MG63 (cell line): Measurements from ENCODE around the gene ST13. TPM values are rescaled to one million over a fixed set of nuclear protein-coding genes. Genes with fewer than 3 reads are reported as not detected.
"Not testable (repeated sequence)": the region's sequence is repeated elsewhere in the genome, so short reads cannot be mapped to it uniquely, and the experiment has no call there.

Experiments used
- DNase-seq: peaks from one replicate; pipeline ENCODE4 v3.0.0-alpha.2; 2020
- H3K27me3 ChIP-seq: fragments of 250-450 bp; sonication (Bioruptor Pico); 2 replicates; pipeline ENCODE4 v1.5.1; 2020; ENCODE audit warnings: mild to moderate bottlenecking, moderate library complexity
- H3K36me3 ChIP-seq: fragments of 250-450 bp; sonication (Bioruptor Pico); 2 replicates; pipeline ENCODE4 v1.5.1; 2020; ENCODE audit warnings: mild to moderate bottlenecking, moderate library complexity
- H3K4me3 ChIP-seq: fragments of 250-450 bp; sonication (Bioruptor Pico); 2 replicates; pipeline ENCODE4 v1.5.1; 2020; ENCODE audit warnings: mild to moderate bottlenecking, moderate library complexity
- H3K9me3 ChIP-seq: fragments of 250-450 bp; sonication (Bioruptor Pico); 2 replicates; pipeline ENCODE4 v1.5.1; 2020; ENCODE audit warnings: mild to moderate bottlenecking, moderate library complexity
- total RNA-seq: library from RNA; depleted of rRNA; stranded (reverse); fragments of >200 nt; shearing (Covaris generic); gene quantifications from 2 replicates; pipeline ENCODE4 v1.2.3, GENCODE V29; 2014; ENCODE audit warnings: low replicate concordance; rRNA removed

The ST13 gene
- total RNA-seq: 314 and 355 TPM in 2 replicates

DNA sequence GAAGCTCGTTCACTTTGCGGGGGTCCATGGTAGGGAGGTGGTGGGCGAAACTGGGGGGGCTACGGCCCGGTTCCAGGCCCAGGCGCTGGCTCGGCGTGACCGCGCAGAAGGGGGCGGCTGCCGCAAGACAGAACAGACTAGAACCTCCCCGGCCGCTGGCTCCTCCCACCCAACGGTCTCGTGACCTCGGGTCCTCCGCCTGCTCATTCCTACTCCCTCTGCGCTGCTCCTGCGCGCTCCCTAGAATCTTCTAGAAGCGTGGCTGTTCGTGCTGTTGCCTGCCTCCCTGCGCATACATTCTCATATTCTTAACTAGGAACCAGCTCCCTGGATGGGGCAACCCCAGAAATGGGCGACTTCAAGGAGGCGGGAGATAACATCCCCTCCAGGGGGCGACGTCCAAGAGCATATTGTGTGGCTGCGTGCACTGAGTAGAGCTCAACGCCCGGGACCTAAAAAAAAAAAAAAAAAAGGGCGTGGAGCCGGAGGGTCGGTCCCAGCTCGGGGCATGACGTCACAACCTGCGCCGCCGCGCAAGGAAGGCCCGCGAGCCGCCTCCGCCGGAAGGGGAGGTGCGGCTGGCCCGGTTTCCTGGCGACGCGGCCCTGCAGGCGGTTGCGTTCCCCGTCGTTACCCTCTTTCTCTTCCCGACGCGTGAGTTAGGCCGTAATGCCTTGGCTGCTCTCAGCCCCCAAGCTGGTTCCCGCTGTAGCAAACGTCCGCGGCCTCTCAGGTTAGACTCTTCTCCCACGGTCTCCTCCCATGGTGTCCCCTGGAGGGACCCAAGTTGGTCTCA, at the start of gene ST13, which contains the start of gene XPNPEP3:
ST13 (minus strand) TSS at position 127 of the 796 bp plus-strand sequence; CDS start at position 28, 99 bp downstream.
XPNPEP3 (plus strand) TSS at position 636 of the 796 bp plus-strand sequence; CDS start at position 670, 34 bp downstream.
- Histone ChIP-seq H3K36me3 (peaks cover 75% of the 10 kb centered on the region), H3K27me3 (no peaks in the 10 kb centered on the region), H3K4me3 (peak within 1 kb of the TSS; percentile 99), H3K9me3 (no peaks in the 10 kb centered on the region)
- DNase-seq: peak; percentile 98

DNA sequence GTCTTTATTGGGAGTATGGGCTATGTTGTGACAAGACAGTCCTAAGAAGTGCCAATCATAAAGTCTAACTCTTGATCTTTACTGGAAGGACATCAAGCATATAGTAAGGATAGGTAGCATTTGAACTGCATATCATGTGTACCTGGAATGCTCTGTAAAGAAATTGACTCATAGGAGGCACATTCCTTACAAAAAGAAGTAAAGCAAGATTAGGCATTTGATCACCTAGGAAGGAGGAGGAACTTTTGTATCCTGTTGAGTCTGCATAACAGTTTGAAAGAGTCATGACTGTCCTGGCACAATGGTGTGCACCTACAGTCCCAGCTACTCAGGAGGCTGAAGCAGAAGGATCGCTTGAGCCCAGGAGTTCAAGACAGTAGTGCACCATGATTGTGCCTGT, 47.7 kb upstream of the ST13 start:
- Histone ChIP-seq H3K27me3 (no peaks in the 10 kb centered on the region), H3K4me3 (no peak overlapping the region), H3K9me3 (no peaks in the 10 kb centered on the region), H3K36me3 (peaks cover 36% of the 10 kb centered on the region)
- no peak for DNase-seq

DNA sequence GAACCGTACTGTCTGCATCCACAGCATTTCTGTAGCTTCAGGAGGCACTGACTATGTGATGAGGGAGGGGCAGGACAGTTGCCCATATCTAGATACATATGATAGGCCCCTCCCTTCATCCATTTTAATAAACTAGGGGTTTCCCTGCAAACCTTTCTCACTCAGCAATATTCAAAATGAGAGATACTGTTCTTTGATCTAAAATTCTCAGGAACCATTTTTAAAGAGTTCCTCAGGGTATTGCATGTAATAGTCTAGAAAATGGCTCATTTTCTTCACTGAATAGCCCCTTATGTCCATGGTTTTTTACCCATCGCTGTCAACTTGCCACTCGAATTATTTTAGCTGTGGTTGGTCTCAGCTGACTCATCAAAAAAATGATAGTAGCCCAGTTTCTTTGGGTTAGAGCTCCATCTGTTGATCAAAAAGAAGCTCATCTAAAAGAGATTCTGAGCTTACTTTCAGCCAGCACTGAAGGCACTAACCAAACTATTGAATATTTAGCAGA, 42.5 kb upstream of the ST13 start:
- Histone ChIP-seq H3K9me3 (no peaks in the 10 kb centered on the region), H3K27me3 (no peaks in the 10 kb centered on the region), H3K36me3 (peaks cover 25% of the 10 kb centered on the region), H3K4me3 (no peak overlapping the region)
- DNase-seq: no peak

DNA sequence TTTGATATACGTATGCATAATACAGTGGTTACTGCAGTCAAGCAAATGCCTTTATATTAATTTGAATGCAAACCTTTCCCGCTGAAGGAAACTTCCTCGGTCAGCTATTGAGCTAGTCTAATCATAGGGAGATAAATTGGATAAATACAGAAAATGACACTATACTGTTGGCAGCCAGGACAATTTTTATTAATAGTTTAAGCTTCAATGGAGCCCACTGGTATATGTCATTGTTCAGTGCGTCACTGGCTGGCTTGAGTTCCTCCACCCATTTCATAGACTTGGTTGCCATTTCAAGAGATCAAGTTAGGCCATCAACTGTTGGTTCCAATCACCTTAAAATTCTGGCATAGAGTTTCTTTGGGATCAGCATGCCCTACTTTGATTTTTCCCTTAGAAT, 38.0 kb upstream of the ST13 start:
- no peak for DNase-seq

DNA sequence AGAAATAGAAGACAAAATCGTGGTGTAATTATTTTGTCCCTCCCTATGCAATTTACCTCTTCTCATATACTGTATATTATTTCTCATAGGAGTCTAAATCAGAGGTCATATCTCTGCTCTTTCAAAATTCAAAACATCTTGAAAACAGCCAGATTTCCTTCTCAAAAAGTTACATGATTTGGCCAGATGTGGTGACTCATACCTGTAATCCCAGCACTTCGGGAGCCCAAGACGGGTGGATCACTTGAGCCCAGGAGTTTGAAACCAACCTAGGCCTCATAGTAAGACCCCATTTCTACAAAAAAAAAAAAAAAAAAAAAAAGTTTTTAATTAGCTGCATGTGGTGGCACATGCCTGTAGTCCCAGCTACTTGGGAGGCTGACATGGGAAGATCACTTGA, 34.4 kb upstream of the ST13 start:
- Histone ChIP-seq H3K9me3 (no peaks in the 10 kb centered on the region), H3K4me3 (no peak overlapping the region), H3K27me3 (no peaks in the 10 kb centered on the region), H3K36me3 (peaks cover 58% of the 10 kb centered on the region)
- peak; percentile 2 for DNase-seq

More for the DNA sequence above, 38.0 kb upstream of the ST13 start:
- peaks cover 32% of the 10 kb centered on the region for H3K36me3 ChIP-seq
- H3K27me3 ChIP-seq: no peaks in the 10 kb centered on the region
- H3K9me3 ChIP-seq: no peaks in the 10 kb centered on the region
- no peak overlapping the region for H3K4me3 ChIP-seq

DNA sequence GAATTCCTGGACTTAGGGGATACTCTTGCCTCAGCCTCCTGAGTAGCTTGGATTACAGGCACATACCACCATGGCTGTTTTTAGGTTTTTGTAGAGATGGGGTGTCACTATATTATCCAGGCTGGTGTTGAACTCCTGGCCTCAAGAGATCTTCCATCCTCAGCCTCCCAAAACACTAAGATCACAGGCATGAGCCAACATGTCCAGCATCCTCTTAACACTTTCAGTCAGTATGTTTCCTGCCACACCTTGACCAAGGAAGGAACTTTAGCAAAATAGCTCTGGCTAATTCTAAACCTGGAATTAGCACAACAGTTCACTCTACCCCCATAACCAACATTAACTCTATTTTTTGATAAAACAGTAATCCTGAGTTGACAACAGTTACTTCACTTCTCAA, 32.7 kb upstream of the ST13 start:
- Histone ChIP-seq H3K27me3 (no peaks in the 10 kb centered on the region), H3K9me3 (no peaks in the 10 kb centered on the region), H3K4me3 (no peak overlapping the region), H3K36me3 (peaks cover 55% of the 10 kb centered on the region)
- no peak for DNase-seq

DNA sequence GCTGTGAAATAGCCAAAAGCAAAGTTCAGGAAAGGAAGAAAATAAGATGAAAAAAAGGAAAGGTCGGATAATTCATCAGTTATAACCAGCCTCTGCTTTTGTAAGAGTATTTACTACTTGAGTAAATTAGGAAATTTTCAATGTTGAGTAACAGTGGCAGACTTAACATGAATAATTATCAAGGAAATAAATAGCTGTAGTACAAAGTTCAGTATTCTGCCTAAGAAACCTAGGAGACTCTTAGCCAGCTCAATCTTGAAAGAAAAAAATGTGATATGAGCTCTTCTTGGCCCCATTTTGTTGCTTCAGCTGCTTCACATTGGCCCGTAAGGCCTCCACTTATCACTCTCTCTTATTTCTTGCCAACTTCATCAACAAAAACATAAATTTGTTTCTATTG, 22.5 kb upstream of the ST13 start:
- H3K4me3 ChIP-seq: no peak overlapping the region
- peaks cover 53% of the 10 kb centered on the region for H3K36me3 ChIP-seq
- no peaks in the 10 kb centered on the region for H3K27me3 ChIP-seq
- DNase-seq: no peak
- no peaks in the 10 kb centered on the region for H3K9me3 ChIP-seq

DNA sequence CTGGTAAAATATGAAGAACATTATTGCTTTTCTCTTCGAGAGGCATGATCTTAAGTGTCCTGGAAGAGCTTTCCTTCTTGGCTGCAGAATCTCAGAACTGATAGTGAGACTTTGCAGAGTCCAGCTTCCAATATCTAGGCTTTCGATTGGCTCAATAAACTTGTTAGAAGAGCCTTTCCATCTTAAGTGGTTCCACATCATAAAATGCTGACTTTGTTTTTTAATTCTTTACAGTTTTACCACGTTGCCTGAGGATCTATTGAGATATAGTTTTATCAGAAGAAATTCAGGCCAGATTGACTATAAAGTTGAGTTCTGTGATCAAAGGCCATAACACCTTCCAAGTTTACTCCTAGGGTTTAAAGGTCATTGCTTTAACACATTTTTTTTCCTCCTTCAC, 21.0 kb upstream of the ST13 start:
- no peaks in the 10 kb centered on the region for H3K27me3 ChIP-seq
- DNase-seq: no peak
- no peak overlapping the region for H3K4me3 ChIP-seq
- H3K9me3 ChIP-seq: no peaks in the 10 kb centered on the region
- H3K36me3 ChIP-seq: peaks cover 42% of the 10 kb centered on the region

DNA sequence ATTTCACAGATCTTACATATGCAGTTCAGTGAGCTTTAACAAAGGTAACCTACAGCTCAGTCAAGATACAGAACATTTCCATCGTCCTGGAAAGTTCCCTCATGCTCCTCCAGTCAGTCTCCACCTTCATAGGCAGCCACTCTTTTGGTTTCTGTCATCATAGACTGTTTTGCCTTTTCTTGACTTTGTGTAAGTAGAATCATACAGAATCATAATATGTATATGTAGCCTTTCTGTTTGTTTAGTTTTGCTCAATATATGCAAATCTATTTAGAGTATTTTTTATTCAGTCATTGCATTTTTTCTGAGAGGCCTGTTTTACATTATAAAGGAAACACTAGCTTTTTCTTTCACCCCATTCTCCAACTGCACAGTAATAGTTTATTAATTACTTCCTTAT, 20.5 kb upstream of the ST13 start:
- H3K4me3 ChIP-seq: no peak overlapping the region
- no peaks in the 10 kb centered on the region for H3K9me3 ChIP-seq
- DNase-seq: no peak
- peaks cover 41% of the 10 kb centered on the region for H3K36me3 ChIP-seq
- H3K27me3 ChIP-seq: no peaks in the 10 kb centered on the region

DNA sequence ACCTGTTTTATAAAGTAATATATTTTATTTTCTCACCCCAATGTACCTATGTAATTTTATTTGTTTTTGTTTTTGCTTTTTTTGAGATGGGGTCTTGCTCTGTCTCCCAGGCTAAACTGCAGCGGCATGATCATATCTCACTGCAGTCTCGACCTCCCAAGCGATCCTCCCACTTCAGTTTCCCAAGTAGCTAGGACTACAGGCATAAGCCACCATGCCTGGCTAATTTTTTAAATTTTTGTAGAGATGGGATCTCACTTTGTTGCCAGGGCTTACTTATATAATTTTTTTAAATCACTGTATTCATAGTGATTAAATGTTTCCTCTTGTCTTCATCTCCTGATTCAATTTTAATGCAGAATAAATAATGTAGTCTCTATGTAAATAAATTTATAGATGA, 18.7 kb upstream of the ST13 start:
- DNase-seq: no peak
- H3K27me3 ChIP-seq: no peaks in the 10 kb centered on the region
- H3K4me3 ChIP-seq: no peak overlapping the region
- no peaks in the 10 kb centered on the region for H3K9me3 ChIP-seq
- peaks cover 48% of the 10 kb centered on the region for H3K36me3 ChIP-seq

DNA sequence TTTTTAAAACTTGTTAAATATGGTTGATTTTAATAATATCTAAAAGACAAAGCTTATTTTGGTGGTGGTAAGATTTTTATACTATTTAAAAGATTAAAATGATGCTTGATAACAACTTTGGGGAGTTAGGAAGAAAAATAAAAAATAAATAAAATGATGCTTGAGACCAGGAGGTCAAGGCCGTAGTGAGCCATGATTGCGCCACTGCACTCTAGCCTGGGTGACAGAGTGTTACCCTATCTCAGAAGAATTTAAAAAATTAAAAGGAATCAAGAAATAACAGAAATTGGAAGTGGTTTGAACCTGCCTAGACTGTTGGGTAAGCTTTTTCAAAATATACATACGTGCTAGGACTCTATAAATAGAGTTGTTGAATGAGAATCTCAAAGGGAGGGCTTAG, 17.6 kb upstream of the ST13 start:
- no peak overlapping the region for H3K4me3 ChIP-seq
- peaks cover 52% of the 10 kb centered on the region for H3K36me3 ChIP-seq
- H3K9me3 ChIP-seq: no peaks in the 10 kb centered on the region
- no peak for DNase-seq
- H3K27me3 ChIP-seq: no peaks in the 10 kb centered on the region

DNA sequence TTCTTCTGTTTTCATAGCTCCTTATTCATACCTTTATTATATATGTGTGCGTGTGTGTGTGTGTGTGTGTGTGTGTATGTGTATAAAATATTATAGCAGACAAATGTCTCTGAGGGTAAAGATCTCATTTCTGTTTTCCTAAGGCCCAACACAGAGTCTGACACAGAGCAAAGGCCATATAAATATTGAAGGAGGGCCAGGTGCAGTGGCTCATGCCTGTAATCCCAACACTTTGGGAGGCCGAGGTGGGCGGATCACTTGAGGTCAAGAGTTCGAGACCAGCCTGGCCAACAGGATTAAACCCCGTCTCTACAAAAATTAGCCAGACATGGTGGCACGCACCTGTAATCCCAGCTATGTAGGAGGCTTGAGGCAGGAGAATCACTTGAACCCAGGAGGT, 11.9 kb upstream of the ST13 start:
- not testable (repeated sequence) for DNase-seq, H3K9me3 ChIP-seq, H3K27me3 ChIP-seq, H3K4me3 ChIP-seq
- H3K36me3 ChIP-seq: peaks cover 46% of the 10 kb centered on the region

DNA sequence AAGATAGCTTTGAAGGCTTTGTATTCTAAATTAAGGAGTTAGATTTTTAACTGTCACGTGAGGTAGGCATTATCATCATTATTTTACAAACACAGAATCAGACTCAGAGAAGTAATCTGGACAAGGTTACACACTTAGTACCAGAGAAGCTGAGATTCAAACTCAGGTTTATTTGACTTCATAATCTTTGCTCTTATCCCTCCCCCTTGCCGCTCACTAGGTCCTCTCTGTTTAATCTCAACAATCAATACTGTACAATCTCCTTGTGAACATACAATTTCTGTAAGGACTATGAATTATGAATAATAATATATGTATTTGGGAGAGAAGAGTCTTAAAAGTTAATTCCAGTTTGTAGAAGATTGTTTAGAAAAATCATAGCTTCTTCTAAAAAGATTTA, 10.7 kb upstream of the ST13 start:
- H3K4me3 ChIP-seq: no peak overlapping the region
- H3K27me3 ChIP-seq: no peaks in the 10 kb centered on the region
- no peaks in the 10 kb centered on the region for H3K9me3 ChIP-seq
- no peak for DNase-seq
- peaks cover 53% of the 10 kb centered on the region for H3K36me3 ChIP-seq

DNA sequence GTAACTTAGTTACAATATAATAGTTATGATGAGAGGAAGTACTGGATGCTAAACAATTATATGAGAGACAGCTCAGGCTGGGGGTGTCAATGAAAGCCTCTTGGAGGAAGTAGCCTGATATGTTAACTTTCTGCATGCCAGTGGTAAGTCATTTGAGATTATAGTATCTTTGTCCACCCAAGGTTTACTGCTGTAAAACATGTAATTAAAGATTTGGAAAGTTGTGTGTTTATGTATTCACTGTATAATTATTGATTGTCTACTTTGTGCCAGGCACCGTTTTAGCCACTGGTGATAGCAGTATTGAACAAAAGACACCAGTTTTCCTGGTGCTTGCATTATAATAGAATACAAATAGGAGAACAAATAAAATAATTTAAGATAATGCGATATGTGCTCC, 6.1 kb upstream of the ST13 start:
- no peaks in the 10 kb centered on the region for H3K9me3 ChIP-seq
- no peak for DNase-seq
- H3K4me3 ChIP-seq: no peak overlapping the region
- H3K36me3 ChIP-seq: peaks cover 55% of the 10 kb centered on the region
- H3K27me3 ChIP-seq: no peaks in the 10 kb centered on the region

DNA sequence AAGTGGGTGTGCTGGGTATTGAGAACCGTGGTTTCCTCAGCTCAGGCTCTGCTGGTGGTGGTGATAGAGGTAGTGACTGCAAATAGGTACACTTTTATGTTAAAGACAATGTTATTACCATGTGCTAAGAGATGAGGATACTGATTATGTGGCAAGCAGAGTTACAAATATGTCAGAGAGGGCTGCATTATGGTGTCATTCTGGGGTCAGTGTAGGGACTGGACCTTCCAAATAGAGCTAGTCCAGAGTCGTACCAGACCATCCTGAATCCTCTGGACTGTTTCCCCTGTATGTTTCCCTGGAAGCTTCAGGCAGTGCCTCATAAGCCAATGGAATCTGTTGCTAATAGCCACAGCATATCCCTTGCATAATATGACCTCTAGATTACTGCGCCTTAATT, 5.6 kb upstream of the ST13 start, which contains the start of gene DNAJB7:
DNAJB7 (minus strand) TSS at position 101 of the 400 bp plus-strand sequence. CDS start 119 bp downstream, outside the sequence.
- Histone ChIP-seq H3K9me3 (no peaks in the 10 kb centered on the region), H3K36me3 (peaks cover 60% of the 10 kb centered on the region), H3K27me3 (no peaks in the 10 kb centered on the region), H3K4me3 (no peak within 1 kb of the TSS)
- no peak for DNase-seq

DNA sequence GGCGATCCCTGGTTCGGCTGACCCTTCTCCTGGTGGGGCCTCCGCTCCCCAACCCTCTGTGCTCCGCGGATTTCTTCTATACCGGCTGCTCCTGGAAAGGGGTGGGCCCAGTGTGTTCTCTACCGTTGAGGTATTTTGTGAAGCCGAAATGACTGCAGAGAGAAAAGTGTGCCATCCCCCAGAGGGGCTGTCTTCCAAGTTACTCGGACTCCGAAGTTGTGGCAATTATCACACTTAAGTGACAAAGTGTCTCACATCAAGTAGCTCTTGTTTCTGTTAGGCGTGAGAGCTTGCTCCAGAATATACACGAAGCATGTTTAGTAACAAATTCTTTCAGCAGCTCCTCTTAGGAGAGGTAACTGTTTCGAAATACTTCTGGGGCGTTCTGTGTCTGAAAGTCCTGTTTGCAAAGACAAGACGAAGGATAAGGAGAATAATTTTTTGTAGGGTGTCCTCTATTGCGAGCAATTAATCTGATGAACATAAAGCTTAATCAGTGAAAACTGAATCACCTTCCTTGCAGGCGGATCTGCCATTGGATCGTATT, 943 bp upstream of the ST13 start:
- Histone ChIP-seq H3K27me3 (no peaks in the 10 kb centered on the region), H3K36me3 (peaks cover 75% of the 10 kb centered on the region), H3K4me3 (peak overlapping the region; percentile 99), H3K9me3 (no peaks in the 10 kb centered on the region)
- no peak for DNase-seq

DNA sequence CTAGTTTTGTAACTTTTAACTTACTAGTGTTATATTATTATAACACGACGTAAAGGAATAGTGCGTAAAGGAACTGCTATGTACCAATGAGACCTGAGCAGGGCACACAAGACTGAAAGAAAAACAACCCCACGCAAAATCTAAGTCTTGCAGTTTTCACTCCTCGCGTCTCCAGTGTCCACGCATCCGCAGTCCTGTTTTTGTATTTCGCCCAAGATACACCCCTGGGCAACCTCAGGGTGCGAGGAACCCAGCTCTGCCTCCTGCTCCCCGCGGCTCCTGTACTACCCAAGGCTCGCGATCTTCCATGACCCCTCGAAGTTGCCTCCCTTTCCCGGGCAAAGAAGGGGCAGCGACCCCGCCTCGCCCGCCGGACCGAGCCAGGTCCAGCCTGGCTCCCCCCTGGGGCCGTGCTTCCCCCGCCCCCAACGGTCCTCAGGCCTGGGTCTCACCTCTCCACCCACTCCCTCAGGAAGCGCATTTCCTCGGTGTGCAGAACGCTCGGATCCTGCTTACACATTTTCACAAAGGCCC, 393 bp downstream of the ST13 start:
- peak overlapping the region; percentile 99 for H3K4me3 ChIP-seq
- no peaks in the 10 kb centered on the region for H3K9me3 ChIP-seq
- DNase-seq: no peak
- peaks cover 74% of the 10 kb centered on the region for H3K36me3 ChIP-seq
- H3K27me3 ChIP-seq: no peaks in the 10 kb centered on the region
